ENCODE results near the gene CRIM1. TPM values are rescaled to one million over a fixed set of nuclear protein-coding genes. Genes with fewer than 3 reads are reported as not detected.
A peak's percentile ranks its signal among the peaks of the same experiment; 100 is the strongest.
"Not testable (repeated sequence)": the region's sequence is repeated elsewhere in the genome, so short reads cannot be mapped to it uniquely, and the experiment has no call there.

CRIM1 gene
- total RNA-seq (2014; rRNA removed; shearing (Covaris generic)) = 0.90 and 1.0 TPM in 2 replicates
- polyA plus RNA-seq (2015; cell fraction: cytosol; rRNA removed) = 2.7 and 7.4 TPM in 2 replicates
- polyA plus RNA-seq (2015; cell fraction: nucleus; rRNA removed) = 1.5 and 2.4 TPM in 2 replicates

- in situ Hi-C loops (cut with HindIII; ENCODE audit: low pct_unique_long_range_greater_than_20kb, low sequenced_read_pairs) = no loop called here
- peak; percentile 58 for DNase-seq (ENCODE audit: low read depth, low spot score)
Observed at GRCh38 chr2:36355151-36355889, at the start of gene CRIM1. CRIM1 (plus strand) TSS chr2:36355778; CDS start chr2:36356293, 515 bp downstream.

- in situ Hi-C loops (cut with HindIII; ENCODE audit: low pct_unique_long_range_greater_than_20kb, low sequenced_read_pairs) = no loop called here
- no peak for DNase-seq (ENCODE audit: low read depth, low spot score)
Observed at GRCh38 chr2:36307441-36307840, 48.1 kb upstream of the CRIM1 start.

GRCh38 chr2:36310444-36310843, 45.1 kb upstream of the CRIM1 start:
- in situ Hi-C loops (cut with HindIII; ENCODE audit: low pct_unique_long_range_greater_than_20kb, low sequenced_read_pairs); DNase-seq (ENCODE audit: low read depth, low spot score): not testable (repeated sequence)

GRCh38 chr2:36318547-36318946, 37.0 kb upstream of the CRIM1 start:
- DNase-seq (ENCODE audit: low read depth, low spot score) = no peak
- in situ Hi-C loops (cut with HindIII; ENCODE audit: low pct_unique_long_range_greater_than_20kb, low sequenced_read_pairs) = no loop called here

GRCh38 chr2:36322108-36322507, 33.5 kb upstream of the CRIM1 start:
- in situ Hi-C loops (cut with HindIII; ENCODE audit: low pct_unique_long_range_greater_than_20kb, low sequenced_read_pairs) = no loop called here
- peak; percentile 72 for DNase-seq (ENCODE audit: low read depth, low spot score)

- DNase-seq (ENCODE audit: low read depth, low spot score) = no peak
- in situ Hi-C loops (cut with HindIII; ENCODE audit: low pct_unique_long_range_greater_than_20kb, low sequenced_read_pairs) = no loop called here
Observed at GRCh38 chr2:36326286-36326685, 29.3 kb upstream of the CRIM1 start.

GRCh38 chr2:36329251-36329650, 26.3 kb upstream of the CRIM1 start:
- DNase-seq (ENCODE audit: low read depth, low spot score) = no peak
- in situ Hi-C loops (cut with HindIII; ENCODE audit: low pct_unique_long_range_greater_than_20kb, low sequenced_read_pairs) = no loop called here

GRCh38 chr2:36329746-36330472, 25.7 kb upstream of the CRIM1 start:
- DNase-seq (ENCODE audit: low read depth, low spot score) = no peak

GRCh38 chr2:36330473-36331395, 24.8 kb upstream of the CRIM1 start:
- in situ Hi-C loops (cut with HindIII; ENCODE audit: low pct_unique_long_range_greater_than_20kb, low sequenced_read_pairs) = no loop called here
- DNase-seq (ENCODE audit: low read depth, low spot score) = no peak

More at GRCh38 chr2:36329746-36330472, 25.7 kb upstream of the CRIM1 start:
- in situ Hi-C loops (cut with HindIII; ENCODE audit: low pct_unique_long_range_greater_than_20kb, low sequenced_read_pairs) = no loop called here

- DNase-seq (ENCODE audit: low read depth, low spot score) = no peak
- in situ Hi-C loops (cut with HindIII; ENCODE audit: low pct_unique_long_range_greater_than_20kb, low sequenced_read_pairs) = no loop called here
Observed at GRCh38 chr2:36333350-36334012, 22.1 kb upstream of the CRIM1 start.

GRCh38 chr2:36335597-36335996, 20.0 kb upstream of the CRIM1 start:
- DNase-seq (ENCODE audit: low read depth, low spot score) = no peak
- in situ Hi-C loops (cut with HindIII; ENCODE audit: low pct_unique_long_range_greater_than_20kb, low sequenced_read_pairs) = no loop called here

GRCh38 chr2:36336321-36336720, 19.3 kb upstream of the CRIM1 start:
- DNase-seq (ENCODE audit: low read depth, low spot score) = no peak
- in situ Hi-C loops (cut with HindIII; ENCODE audit: low pct_unique_long_range_greater_than_20kb, low sequenced_read_pairs) = no loop called here

GRCh38 chr2:36337354-36337753, 18.2 kb upstream of the CRIM1 start:
- in situ Hi-C loops (cut with HindIII; ENCODE audit: low pct_unique_long_range_greater_than_20kb, low sequenced_read_pairs) = no loop called here

GRCh38 chr2:36338124-36338826, 17.3 kb upstream of the CRIM1 start:
- DNase-seq (ENCODE audit: low read depth, low spot score) = no peak
- in situ Hi-C loops (cut with HindIII; ENCODE audit: low pct_unique_long_range_greater_than_20kb, low sequenced_read_pairs) = no loop called here

More at GRCh38 chr2:36337354-36337753, 18.2 kb upstream of the CRIM1 start:
- no peak for DNase-seq (ENCODE audit: low read depth, low spot score)

- in situ Hi-C loops (cut with HindIII; ENCODE audit: low pct_unique_long_range_greater_than_20kb, low sequenced_read_pairs) = no loop called here
- DNase-seq (ENCODE audit: low read depth, low spot score) = no peak
Observed at GRCh38 chr2:36338827-36339145, 16.8 kb upstream of the CRIM1 start.

GRCh38 chr2:36339607-36340218, 15.9 kb upstream of the CRIM1 start:
- DNase-seq (ENCODE audit: low read depth, low spot score) = no peak
- in situ Hi-C loops (cut with HindIII; ENCODE audit: low pct_unique_long_range_greater_than_20kb, low sequenced_read_pairs) = no loop called here
